ENCODE results near the gene TANGO2. TPM values are rescaled to one million over a fixed set of nuclear protein-coding genes. Genes with fewer than 3 reads are reported as not detected.
A peak's percentile ranks its signal among the peaks of the same experiment; 100 is the strongest.

The TANGO2 gene
- total and polyA plus RNA-seq, 9 of the 15 experiments (the other 6 are each of a cell fraction or from before 2014, with no cell fraction given) = 15.5 to 94.9 (median 70.1) TPM

GRCh38 chr22:19972652-19973550, 48.0 kb upstream of the TANGO2 start:
- intact Hi-C loops (cut with micrococcal nuclease) = loop anchor here (10.0 kb wide), 2 partner anchors 262 to 322 kb away; no protein-coding TSS in a partner anchor
- in situ Hi-C loops (cut with MboI) = loop anchor here (5.0 kb wide), 3 partner anchors 39 to 154 kb away; no protein-coding TSS in a partner anchor
- no peak for FAIRE-seq
- TF ChIP-seq RBM17 (IDR thresholded peaks at IDR 0.05; ENCODE audit: borderline replicate concordance, low read depth, low read length) = no peak
- no peak for TF ChIP-seq HNRNPH1 (optimal IDR thresholded peaks at IDR 0.05; ENCODE audit: low read depth, low read length)
- peak; percentile 78 for TF ChIP-seq BHLHE40 (IDR thresholded peaks at IDR 0.05; ENCODE audit: low read length)
- peak; percentile 60; the same call in 1 of the 2 replicates for TF ChIP-seq ZBTB9 (CRISPR knock-in tag; IDR thresholded peaks at IDR 0.05)
- no peak for TF ChIP-seq PHB (CRISPR knock-in tag; IDR thresholded peaks at IDR 0.05)
- no peak for TF ChIP-seq U2AF2 (optimal IDR thresholded peaks at IDR 0.05; ENCODE audit: low read depth, low read length)
- TF ChIP-seq ZNF318 (IDR thresholded peaks at IDR 0.05; ENCODE audit: borderline replicate concordance in 1 of 2, low read depth in 1 of 2) = no peak
- no peak for TF ChIP-seq ZNF778 (CRISPR knock-in tag; IDR thresholded peaks at IDR 0.05)
- no peak for TF ChIP-seq CAMTA2 (CRISPR knock-in tag; conservative IDR thresholded peaks at IDR 0.05)
- TF ChIP-seq ZNF23 (CRISPR knock-in tag; IDR thresholded peaks at IDR 0.05) = no peak
- TF ChIP-seq ZNF764 (CRISPR knock-in tag; IDR thresholded peaks at IDR 0.05; ENCODE audit: low read depth) = 0 out of 2 replicates have a peak, but pooled peaks have one; percentile 5

More at GRCh38 chr22:19972652-19973550, 48.0 kb upstream of the TANGO2 start:
- Histone ChIP-seq H3K27ac (ENCODE audit: extremely low read depth, low read depth, low read length) (no peak overlapping the region), H3K79me2 (ENCODE audit: control insufficient read depth, insufficient read depth, low read length) (no peaks in the 10 kb centered on the region), H3K4me1 (replicated peaks in 1 of 2; ENCODE audit: control insufficient read depth in 2 of 2, insufficient read depth in 2 of 2, low read length in 2 of 2) (peaks cover 18 to 91% of the 10 kb centered on the region in 2 experiments), H4K20me1 (replicated peaks; ENCODE audit: control insufficient read depth, insufficient read depth, low read length) (peaks cover 39% of the 10 kb centered on the region), H3K9ac (ENCODE audit: insufficient read depth in 1 of 2, low read depth in 2 of 2, low read length in 2 of 2) (peak overlapping the region in 1 of 2 experiments; percentile 59; a peak in 2 of 4 replicates), H3K4me2 (ENCODE audit: insufficient read depth, low read length) (no peak overlapping the region), H3K4me3 (no peak overlapping the region), H3K36me3 (ENCODE audit: control insufficient read depth, insufficient read depth, low read length) (peaks cover 49% of the 10 kb centered on the region; the same call in 2 of the 3 replicates), H3K9me1 (ENCODE audit: control insufficient read depth, insufficient read depth, low read length) (peaks cover 21% of the 10 kb centered on the region), H3K9me3 (replicated peaks; ENCODE audit: control insufficient read depth, insufficient read depth, low read depth, low read length) (no peaks in the 10 kb centered on the region), H3K27me3 (ENCODE audit: control insufficient read depth in 2 of 2, insufficient read depth in 2 of 2, low read length in 2 of 2) (no peaks in the 10 kb centered on the region), H2AFZ (ENCODE audit: low read depth, low read length) (no peak overlapping the region)
- DNase-seq (ENCODE audit: extremely low read depth in 1 of 4, low spot score in 3 of 4) (peak; percentile 62 to 97 (median 91)), ATAC-seq (peak; percentile 12)
- ChIA-PET POLR2A (interaction anchor here (0.8 to 13.7 kb wide), 17 partner anchors 8 to 255 kb away, joined by 3 to 115 read pairs (median 5); partner anchors contain the start of genes RANBP1, TANGO2 and TRMT2A), CTCF (ENCODE audit: low intra/inter-chr PET ratio) (interaction anchor here (0.6 to 4.2 kb wide), 4 partner anchors 39 to 161 kb away, joined by 3 to 109 read pairs (median 5); no protein-coding TSS in a partner anchor)
- 82% methylated on average over 49 of the region's 50 CpGs for WGBS (ENCODE audit: insufficient coverage, low coverage, missing lambda C conversion rate)
- BruUV-seq (replicated peaks) = no TSS peak

Data from K562 (cell line).